Stimulated activated CD4-positive, alpha-beta T cell treated with anti-CD3 and anti-CD28 coated beads, Interleukin-1b, Interleukin-23, amount 100 ng/mL, for 24 hours (primary cell): Measurements from ENCODE around the gene ZWILCH.
"Not testable (repeated sequence)": the region's sequence is repeated elsewhere in the genome, so short reads cannot be mapped to it uniquely, and the experiment has no call there.

Source experiments
- DNase-seq, 4 experiments: peaks; one replicate each; pipeline ENCODE4 v3.0.0-alpha.2; 2020; ENCODE audit warnings: low read depth in 4 of 4, low spot score in 1 of 4

The ZWILCH gene

DNA sequence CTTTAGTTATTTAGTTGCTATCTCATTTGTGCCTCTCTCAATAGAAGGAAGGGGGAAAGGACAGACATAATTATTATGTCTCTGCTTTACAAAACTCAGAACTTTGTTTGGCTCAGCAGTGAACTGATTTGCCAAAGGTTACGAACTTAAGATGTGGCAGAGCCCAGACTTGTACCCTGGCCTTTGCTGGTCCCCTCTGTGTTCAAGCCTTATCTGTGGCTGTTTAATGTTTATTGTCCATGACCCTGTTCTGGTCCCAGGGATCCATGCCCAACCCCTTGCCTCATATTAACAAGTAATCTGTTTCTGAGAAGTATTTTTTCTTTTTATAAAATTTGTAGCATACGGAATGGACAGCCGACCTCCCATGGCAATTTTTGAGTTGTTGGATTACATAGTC, 18.2 kb upstream of the ZWILCH start:
- DNase-seq: no peak

DNA sequence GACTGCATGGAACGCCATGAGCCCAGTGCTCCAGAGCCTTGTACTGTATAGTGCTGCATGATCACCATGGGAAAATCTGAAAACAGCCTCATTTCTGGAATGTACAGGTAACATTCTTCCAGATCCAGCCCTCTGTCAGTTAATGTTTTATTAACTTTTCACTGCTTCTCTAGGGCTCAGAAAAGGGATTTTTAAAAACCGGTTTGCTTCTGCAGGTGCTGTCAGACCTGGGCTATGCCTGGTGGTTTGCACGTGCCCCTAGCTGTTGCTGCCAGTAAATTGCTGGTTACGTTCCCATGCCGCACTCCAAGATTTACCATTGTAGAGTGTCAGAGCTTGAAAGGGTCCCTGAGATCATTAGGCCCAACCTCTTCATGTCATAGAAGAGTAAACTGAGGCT, 16.6 kb upstream of the ZWILCH start:
- no peak for DNase-seq

DNA sequence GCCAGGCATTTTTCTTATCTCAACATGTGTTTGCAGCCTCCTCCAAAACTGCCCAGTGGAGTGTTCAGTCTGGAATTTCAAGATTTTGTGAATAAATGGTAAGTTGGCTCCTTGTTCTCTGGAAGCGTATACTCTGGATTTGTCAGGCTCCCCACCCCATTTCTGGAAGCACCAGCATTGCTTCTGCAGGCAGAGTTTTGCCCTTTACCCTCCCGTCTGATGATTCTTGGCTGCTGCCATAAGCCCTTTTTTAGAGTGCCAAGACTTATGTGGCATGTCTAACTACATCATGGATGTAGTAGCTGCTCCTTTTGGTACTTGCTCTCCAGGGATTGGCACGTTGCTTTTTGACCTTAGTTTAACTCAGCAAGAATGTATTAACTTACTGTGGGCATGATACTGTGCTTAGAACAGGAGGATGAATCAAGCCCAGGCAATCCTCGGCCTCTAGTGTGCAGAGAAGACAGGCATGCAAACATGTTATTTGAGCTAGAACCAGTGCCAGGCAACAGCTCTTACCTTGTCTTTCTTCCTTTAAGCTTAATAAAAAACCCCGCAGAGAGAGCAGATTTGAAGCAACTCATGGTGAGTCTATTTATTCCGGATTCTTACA, 15.8 kb upstream of the ZWILCH start:
- no peak for DNase-seq

DNA sequence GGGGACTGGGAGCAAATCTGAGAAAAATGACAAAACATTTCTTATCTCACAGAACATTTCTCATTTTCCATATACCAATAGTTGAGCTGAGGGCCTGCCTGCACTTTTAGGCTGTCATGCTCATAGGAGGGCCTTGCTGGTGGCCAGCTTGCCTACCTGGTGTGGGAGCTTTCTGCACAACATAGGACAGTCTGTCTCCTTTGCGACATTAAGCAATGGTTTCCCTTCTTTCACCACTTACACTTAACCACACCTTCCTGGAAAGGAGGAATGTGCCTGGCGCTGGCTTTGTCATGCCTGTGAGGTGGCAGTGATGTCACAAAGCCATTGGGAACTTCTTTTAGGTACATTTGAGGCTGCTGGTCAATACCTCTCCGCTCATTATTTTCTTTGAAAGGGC, 13.3 kb upstream of the ZWILCH start:
- no peak for DNase-seq

DNA sequence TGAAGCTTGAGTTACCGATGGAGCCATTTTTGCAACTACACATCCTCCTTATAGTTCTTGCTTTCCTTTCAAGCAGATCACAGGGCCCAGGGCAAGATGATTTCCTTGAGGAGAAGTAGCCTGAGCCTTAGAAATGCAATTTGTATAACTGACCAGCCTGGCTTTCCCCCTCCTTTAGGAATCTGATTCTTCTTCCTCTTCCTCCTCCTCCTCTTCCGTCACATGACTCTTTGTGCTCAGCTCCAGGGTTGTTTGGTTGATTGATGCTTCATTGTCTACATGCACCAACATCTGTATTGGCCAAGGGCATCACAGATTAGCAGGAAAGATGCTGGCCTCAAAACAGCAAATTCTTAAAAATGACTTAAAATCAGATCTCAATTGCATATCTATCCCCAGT, 10.9 kb upstream of the ZWILCH start:
- no peak for DNase-seq

DNA sequence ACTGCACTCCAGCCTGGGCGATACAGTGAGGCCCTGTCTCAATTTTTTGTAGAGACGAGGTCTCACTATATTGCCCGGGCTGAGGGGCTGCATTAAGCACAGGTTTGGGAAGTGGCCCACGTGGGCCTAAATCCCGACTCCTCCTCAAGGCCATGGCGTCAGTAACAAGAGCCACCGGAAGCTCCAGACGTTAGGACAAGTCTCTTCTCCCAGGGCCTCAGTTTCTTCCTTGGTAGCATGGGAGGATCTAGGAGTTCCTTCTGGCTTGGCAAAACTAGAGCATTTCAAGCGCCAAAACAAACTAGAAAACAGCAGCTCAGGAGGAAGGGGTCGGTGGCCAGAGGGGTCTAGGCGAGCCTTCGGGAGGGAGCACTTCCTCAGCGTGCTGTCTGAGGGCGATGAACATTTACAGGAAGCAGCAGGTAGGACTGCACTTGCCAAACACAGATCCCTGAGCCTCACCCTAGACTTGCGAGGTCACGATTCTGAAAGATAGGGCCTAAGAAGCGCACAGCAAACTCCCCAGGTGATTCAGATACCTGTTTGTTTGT, 8.1 kb upstream of the ZWILCH start:
- peak in 1 of 4 experiments; percentile 19 for DNase-seq

DNA sequence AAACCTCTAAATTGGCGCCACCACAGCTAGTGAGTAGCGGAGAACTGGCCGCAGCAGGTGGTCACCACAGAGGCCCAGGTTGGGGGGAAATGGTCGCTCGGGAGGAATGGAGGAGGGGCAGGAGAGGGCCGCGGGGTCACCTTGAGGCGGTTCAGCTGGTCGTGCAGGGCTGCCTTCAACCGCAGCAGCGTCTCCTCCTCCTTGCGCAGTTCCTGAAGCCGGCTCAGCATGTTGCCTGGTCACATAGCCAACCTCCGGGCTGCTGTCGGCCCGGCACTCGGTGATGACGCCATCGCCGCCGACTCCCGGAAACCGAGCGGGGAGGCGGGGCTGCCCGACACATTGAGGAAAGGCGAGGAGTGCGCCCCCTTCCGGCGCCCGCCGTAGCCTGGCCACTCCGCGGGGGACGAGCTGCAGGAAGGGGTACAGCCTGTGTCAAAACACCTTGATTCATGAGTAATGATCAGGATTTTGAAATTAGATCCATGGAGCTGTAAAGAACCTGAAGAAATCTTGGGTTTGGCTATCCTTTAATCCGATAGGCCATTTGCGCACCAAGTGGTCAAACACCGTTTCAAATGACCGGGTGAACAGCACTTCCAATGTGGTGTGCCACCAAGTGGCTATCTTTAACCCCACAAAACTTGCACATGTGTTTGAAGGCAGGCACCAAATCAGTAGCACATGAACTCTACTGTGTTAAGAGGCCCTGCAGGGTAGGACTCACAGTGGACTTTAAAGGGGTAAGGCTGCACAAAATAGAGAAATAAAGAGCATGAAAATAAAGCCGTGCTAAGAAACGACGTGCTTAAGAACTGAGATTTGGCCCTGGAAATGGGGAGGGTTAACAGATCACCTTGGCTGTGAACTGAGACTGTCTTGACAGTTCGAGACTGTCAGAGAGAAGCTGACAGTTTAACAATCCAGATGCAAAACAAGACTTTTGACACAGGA, 7.3 kb upstream of the ZWILCH start, which contains the start of gene SNAPC5:
Gene SNAPC5 (minus strand): TSS at position 261 of the 954 bp plus-strand sequence. CDS start 31 bp downstream, at position 230.
- DNase-seq: peak; percentile 97 to 98 (median 97)

DNA sequence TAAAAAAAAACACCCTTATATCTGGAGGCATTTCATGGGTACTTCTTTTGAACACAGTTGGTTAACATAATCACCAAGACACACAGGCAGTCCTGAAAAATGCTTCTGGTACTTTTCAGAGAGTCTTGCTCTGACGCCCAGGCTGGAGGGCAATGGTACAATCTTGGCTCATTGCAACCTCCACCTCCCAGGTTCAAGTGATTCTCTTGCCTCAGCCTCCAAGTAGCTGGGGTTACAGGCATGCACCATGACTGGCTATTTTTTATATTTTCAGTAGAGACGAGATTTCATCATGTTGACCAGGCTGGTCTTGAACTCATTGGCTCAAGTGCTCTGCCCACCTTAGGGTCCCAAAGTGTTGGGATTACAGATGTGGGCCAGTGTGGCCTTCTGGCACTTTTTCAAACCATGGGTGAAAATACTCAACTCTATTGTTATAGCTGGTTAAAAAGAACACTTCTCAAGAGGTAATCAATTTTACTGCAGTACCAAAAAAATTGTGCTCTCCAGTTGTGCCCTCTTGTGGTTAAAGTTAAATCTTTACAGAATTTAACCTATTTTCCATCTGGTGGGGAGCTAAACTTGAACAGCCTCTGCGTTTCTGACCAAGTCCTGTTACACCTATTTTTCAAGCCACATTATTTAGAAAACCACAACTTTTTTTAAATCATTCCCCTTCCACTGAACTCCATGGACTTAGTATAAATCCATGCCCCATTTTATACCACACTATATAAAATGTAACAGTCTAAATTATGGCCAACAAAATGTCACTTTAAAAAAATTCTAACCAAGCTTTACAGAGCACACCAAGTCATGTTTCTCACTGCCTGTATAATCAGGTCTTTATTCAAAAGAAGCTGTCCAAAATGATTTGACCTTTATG, 6.4 kb upstream of the ZWILCH start:
- DNase-seq: no peak

DNA sequence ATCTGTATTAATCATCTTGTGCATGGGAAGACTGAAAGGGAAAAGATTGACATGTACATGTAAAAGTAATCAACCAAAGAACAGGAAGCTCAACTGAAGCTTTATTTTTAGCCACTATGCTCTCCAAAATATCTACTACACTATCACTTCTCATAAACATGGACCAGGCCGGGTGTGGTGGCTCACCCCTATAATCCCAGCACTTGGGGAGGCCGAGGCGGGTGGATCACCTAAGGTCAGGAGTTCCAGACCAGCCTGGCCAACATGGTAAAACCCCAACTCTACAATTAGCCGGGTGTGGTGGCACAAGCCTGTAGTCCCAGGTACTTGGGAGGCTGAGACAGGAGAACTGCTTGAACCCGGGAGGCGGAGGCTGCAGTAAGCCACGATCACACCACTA, 4.8 kb upstream of the ZWILCH start:
- DNase-seq: not testable (repeated sequence)

DNA sequence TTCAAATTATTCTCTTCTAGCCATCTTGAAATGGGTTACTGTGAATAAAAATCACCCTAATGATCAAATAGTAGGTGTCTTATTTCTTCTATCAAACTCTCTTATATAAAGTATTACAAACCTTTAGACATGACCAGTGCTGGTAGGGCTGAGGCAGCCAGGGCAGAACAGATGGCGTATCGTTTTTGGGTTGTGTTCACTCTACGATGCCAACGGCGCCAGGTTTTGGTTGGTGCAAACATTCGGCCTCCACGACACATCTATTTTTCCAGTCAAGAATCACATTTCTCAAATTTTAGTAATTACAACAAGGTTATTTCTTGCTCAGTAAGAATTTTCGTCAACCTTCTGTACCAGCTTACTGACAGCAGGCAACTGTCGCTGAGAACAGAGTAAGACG, 2.6 kb upstream of the ZWILCH start:
- DNase-seq: no peak

DNA sequence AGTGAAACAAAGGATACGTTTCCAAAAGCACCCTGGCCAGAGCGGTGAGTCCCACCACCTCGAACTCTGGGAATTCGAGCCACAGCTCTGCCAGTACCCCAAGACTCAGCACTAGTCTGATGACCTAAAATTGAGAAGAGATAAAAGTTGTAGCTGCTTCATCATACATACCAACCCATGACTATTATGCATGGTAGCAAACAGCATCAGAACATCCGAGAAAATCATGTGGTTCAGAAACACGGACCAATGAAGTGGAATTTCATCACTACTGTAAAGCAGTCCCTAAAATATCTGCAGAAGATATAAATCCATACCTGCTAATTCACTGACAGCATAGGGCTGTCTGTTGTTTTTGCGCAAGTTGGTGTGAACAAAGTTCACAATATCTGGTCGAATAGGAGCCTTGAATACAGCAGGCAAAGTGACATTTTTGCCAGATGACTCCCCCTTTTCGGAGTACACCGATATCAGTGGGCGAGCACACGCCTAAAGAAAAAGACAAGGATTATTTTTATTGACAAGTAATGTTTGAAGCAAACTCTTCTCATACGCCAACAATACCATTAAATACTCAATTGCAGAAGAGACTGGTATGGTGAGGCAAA, 2.0 kb upstream of the ZWILCH start:
- DNase-seq: not testable (repeated sequence)

DNA sequence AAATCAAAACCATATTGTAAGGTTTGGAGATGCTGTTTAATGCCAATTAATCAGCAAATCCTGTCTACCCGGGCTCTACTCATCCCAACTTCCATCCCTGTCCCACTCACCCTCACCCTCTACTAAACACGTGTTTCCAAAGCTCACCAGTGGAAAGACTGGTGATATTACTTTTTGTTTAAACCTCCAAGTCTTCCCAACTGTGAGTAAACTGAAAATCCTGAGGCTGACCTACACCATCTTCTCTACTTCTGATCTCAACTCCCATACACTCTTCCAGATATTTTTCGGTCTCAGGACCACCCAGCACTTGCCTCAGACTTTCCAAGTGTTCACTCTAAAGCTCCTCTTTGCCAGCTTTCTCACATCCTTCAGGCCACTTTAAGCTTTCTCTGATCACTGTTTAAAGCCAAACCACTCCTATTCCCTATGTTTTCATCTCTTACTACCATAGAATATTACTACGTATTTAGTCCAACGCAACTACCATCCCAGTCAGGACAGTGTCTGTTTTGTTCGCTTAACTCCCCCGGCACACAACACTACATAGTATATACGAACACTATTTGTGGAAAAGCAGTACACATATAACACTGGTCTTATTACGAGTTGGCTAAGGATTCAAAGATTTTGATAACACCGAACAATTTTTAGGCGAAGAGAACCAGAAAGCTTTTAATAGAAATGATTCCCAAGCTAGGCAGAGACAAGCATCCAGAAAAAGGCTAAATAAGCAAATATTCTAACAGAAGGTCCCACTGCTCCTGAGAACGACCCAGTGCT, 1.2 kb upstream of the ZWILCH start:
- no peak for DNase-seq

DNA sequence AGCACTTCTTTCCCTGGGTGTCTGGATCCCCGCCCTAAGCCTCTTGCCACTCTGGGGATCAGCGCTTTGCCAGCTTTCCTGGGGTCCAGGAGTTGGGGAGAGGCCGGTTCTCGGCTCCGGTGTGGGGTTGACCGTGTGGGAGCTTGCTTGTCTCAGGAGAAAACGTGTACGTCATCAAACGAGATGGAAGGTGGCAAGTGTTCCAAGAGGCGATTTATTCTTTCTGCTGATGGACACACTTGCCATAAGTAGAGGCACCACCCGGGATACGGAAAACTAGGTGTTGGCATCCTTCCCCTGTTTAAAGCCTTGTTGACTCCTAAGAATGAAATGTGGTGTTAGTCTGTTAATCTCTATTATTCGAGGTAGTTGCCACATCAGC, 295 bp downstream of the ZWILCH start:
- DNase-seq: no peak

DNA sequence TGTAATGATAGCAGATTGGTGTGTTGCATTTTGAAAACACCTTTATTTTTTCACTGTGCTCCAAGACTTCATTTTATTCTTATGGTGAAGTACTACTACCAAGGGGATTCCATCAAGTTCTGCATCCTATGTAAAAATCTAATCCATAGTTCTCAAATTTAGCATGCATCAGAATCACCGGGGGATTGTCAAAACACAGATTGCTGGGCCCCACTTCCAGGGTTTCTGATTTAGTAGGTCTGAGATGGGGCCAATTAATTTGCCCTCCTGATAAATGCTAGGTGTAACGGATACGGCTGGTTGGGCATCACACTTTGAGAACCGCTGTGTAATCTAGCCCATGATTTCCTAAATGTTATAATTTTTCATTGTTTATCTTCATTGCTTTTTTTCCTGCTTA, 692 bp downstream of the ZWILCH start:
- no peak for DNase-seq

DNA sequence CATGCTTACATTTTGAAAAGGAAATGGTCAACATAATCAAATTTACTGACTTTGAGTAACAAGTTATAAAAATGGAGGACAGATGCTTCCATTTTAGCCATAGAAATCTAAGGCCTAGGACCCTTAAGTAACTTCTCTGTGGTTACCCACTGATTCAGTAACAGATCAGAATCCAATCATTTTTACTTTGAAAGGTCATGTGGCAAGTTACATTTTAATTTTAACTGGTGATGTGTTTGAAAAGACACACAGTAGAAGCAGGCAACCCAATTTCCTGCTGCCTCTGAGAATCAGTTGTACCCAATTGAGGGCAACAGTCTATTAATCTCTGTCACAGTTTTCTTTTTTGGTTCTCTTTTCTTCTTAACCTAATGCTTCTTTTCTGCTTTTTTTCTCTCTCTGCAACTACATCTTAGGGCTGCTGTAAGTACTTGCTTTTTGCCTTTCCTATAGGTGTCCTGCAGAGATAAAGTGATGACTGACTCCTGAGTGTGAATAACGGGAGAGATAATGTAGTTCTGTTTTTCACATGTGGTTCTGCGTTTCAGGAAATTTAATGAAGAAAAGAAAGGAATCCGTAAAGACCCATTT, 3.3 kb downstream of the ZWILCH start:
- no peak for DNase-seq

DNA sequence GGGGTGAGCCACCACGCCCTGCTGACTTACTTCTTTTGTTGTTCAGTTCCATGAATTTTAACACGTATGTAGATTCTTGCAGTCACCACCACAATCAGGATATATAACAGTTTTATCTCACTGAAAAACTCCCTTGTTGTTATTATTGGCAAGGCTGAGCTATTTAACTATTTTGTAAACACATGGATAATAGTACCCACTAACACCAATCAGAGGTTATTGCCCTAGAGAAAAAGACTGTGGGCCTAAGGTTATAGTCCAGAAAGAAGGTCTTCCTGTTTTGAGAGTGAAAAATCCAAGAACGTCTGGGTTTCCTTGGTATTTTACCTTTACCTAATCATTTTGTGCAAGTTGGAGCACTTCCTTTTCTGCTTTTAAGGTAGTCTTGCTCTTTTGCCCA, 9.5 kb downstream of the ZWILCH start:
- no peak for DNase-seq

DNA sequence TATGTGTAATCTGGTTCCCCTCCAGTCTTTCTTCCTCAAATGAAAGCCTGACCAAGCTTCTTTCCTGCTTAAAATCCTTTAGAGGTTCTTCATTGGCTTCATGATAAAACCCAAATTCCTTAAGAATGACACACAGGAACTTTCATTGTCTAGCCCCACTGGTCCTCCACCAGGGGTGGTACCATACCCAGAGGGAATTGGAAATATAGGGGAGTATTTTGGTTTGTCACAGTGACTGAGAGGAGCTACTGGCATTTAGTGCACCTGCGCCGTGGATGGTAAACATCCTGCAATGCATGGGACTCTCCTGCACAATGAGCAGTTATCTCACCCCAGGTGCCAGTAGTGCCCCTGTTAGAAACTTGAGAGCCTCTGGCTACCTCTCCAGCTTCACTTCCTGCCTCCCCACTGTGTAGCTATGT, 10.8 kb downstream of the ZWILCH start:
- DNase-seq: no peak

DNA sequence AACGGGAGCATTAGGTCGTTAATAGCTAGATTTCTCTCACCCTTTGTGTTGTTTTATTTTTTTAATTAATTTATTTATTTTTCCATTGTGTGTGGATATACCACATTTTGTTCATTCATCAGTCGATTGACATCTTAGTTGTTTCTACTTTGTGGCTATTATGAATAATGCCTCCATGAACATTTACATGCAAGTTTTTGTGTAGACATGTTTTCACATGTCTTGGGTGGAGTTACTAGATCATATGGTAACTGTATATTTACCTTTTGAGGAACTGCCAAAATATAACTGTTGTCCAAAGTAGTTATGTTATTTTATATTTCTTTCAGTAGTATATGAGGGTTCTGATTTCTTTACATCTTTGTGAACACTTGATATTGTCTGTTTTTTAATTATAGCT, 18.8 kb downstream of the ZWILCH start:
- no peak for DNase-seq

DNA sequence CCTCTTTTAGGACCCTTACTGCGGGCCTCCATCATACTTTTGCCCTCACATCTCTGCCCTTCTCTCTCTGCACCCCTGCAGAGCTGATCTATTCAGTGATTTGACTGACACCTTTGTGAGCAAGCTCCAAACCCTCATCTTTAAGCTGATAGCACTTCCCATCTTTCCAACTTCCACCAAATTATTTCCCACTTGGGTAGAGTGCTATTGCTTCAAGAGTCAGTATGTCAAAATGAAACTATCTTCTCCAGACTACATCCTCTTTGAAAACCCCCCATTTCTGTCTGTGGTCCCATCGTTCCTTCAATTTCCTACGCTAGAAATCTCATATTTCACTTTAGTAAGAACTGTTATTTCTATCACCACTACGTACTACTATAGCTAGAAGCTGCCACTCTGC, 19.7 kb downstream of the ZWILCH start:
- DNase-seq: no peak

DNA sequence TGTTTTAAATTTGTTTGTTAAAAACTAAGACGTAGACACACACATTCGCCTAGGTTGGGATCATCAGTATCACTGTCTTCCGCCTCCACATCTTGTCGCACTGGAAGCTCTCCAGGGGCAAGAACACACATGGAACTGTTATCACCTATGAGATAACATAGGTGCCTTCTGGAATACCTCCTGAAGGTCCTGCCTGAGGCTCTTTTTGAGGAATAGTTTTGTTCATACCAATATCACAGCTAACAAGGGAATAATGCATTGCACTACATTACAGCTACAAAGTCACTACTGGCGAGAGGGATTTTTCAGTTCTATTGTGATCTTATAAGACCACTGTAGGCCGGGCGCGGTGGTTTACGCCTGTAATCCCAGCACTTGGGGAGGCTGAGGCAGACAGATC, 29.9 kb downstream of the ZWILCH start:
- no peak for DNase-seq
